CD4-positive, alpha-beta T cell treated with Interleukin-1 beta for 1 hour (primary cell): ENCODE measurements around the gene RBM33.
"Not testable (repeated sequence)": the region's sequence is repeated elsewhere in the genome, so short reads cannot be mapped to it uniquely, and the experiment has no call there.

ENCODE experiments used
- DNase-seq, 2 donors: peaks; one replicate each; pipeline ENCODE4 v3.0.0-alpha.2; 2020 to 2022

The RBM33 gene

GRCh38 chr7:155644178-155644970, at the start of gene RBM33:
Gene RBM33, plus strand, starts transcription at chr7:155644661. Its CDS starts 216 bp downstream, at chr7:155644877.
- peak; percentile 74 to 79 for DNase-seq

- no peak for DNase-seq
Measured at GRCh38 chr7:155594961-155595366, 49.5 kb upstream of the RBM33 start.

- DNase-seq = no peak
Measured at GRCh38 chr7:155597753-155598140, 46.7 kb upstream of the RBM33 start.

- DNase-seq = peak; percentile 71 to 73
Measured at GRCh38 chr7:155598810-155599210, 45.7 kb upstream of the RBM33 start.

GRCh38 chr7:155602156-155602555, 42.3 kb upstream of the RBM33 start:
- DNase-seq = no peak

GRCh38 chr7:155602750-155603149, 41.7 kb upstream of the RBM33 start:
- DNase-seq = no peak

- no peak for DNase-seq
Measured at GRCh38 chr7:155603205-155603857, 41.1 kb upstream of the RBM33 start.

- no peak for DNase-seq
Measured at GRCh38 chr7:155603858-155604503, 40.5 kb upstream of the RBM33 start.

- no peak for DNase-seq
Measured at GRCh38 chr7:155604504-155604997, 39.9 kb upstream of the RBM33 start.

GRCh38 chr7:155609185-155609584, 35.3 kb upstream of the RBM33 start:
- DNase-seq = no peak

GRCh38 chr7:155610633-155611193, 33.7 kb upstream of the RBM33 start:
- no peak for DNase-seq

GRCh38 chr7:155611808-155612447, 32.5 kb upstream of the RBM33 start:
- no peak for DNase-seq

GRCh38 chr7:155612658-155613057, 31.8 kb upstream of the RBM33 start:
- no peak for DNase-seq

- DNase-seq = not testable (repeated sequence)
Measured at GRCh38 chr7:155615085-155615484, 29.4 kb upstream of the RBM33 start.

GRCh38 chr7:155618708-155619633, 25.5 kb upstream of the RBM33 start:
- DNase-seq = no peak

- no peak for DNase-seq
Measured at GRCh38 chr7:155619634-155620271, 24.7 kb upstream of the RBM33 start.

- no peak for DNase-seq
Measured at GRCh38 chr7:155620497-155620896, 24.0 kb upstream of the RBM33 start.

- DNase-seq = no peak
Measured at GRCh38 chr7:155621418-155621980, 23.0 kb upstream of the RBM33 start.

- DNase-seq = no peak
Measured at GRCh38 chr7:155624412-155624811, 20.0 kb upstream of the RBM33 start.

- DNase-seq = no peak
Measured at GRCh38 chr7:155625557-155625956, 18.9 kb upstream of the RBM33 start.

GRCh38 chr7:155629171-155629570, 15.3 kb upstream of the RBM33 start:
- no peak for DNase-seq
